HFF-Myc (cell line): ENCODE results near the gene TUBD1.
"Not testable (repeated sequence)": the region's sequence is repeated elsewhere in the genome, so short reads cannot be mapped to it uniquely, and the experiment has no call there.

ENCODE experiments used
- DNase-seq: peaks from one replicate; pipeline ENCODE4 v3.0.0-alpha.2; 2011; ENCODE audit warnings: low read depth; ENCODE audit errors: extremely low read depth
- H3K4me3 ChIP-seq: replicated peaks from 2 replicates; pipeline ENCODE4 v1.5.1; 2011; ENCODE audit warnings: low read depth, mild to moderate bottlenecking, control low read depth, low read length
- TF ChIP-seq, protein P1 (sequence below): IDR thresholded peaks from 2 replicates; pipeline ENCODE4 v1.5.1; 2012; ENCODE audit warnings: mild to moderate bottlenecking, low read depth, low read length, control low read depth; ENCODE audit errors: missing control alignments

The TUBD1 gene

DNA sequence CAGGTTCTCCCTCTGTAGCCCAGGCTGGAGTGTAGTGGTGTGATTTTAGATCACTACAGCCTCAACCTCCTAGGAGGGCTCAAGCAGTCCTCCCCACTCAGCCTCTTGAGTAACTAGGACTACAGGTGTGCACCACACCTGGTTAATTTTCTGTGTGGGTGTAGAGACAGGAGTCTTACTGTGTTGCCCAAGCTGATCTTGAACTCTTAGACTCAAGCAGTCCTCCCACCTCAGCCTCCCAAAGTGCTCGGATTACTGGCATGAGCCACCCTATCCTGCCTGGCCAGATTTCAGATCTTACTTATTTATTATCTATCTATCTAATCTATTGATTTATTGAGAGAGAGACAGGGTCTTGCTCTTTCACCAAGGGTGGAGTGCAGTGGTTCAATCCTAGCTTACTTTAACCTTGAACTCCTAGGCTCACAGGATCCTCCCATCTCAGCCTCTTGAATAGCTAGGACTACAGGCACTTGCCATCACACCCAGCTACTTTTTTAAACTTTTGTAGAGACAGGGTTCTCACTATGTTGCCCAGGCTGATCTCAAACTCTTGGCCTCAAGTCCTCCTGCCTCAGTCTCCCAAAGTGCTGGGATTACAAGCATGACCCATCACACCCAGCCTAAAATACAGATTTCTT lies 61.8 kb downstream of the TUBD1 start:
- TF ChIP-seq, protein P1, sequence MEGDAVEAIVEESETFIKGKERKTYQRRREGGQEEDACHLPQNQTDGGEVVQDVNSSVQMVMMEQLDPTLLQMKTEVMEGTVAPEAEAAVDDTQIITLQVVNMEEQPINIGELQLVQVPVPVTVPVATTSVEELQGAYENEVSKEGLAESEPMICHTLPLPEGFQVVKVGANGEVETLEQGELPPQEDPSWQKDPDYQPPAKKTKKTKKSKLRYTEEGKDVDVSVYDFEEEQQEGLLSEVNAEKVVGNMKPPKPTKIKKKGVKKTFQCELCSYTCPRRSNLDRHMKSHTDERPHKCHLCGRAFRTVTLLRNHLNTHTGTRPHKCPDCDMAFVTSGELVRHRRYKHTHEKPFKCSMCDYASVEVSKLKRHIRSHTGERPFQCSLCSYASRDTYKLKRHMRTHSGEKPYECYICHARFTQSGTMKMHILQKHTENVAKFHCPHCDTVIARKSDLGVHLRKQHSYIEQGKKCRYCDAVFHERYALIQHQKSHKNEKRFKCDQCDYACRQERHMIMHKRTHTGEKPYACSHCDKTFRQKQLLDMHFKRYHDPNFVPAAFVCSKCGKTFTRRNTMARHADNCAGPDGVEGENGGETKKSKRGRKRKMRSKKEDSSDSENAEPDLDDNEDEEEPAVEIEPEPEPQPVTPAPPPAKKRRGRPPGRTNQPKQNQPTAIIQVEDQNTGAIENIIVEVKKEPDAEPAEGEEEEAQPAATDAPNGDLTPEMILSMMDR, result no peak

DNA sequence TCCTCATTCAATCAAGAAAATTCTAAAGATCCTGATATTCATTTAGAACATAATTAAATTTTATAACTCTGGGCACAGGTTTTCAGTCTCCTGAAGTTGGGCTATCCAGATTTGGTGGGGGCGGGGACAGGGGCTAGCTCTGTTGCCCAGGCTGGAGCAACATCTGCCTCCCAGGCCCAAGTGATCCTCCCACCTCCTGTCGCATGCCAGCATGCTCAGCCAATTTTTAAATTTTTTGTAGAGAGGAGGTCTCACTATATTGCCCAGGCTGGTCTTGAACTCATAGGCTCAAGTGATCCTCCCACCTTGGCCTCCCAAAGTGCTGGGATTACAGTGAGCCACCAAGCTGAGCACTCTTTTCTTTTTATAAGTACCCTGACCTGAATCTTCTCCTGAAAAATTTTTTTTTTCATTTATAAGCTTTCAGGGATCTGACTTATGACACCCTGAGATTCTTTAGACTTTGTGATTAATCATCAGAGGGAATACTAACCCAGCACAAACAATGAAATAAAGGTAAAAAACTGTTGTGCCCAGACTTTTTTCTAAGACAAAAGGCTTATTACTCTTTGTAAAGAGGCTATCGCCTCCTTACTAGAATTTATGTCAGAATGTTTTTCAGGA lies 62.6 kb downstream of the TUBD1 start:
- H3K4me3 ChIP-seq, result peak overlapping the region; percentile 8; the same call in 1 of the 2 replicates
- DNase-seq, result no peak
- TF ChIP-seq, protein P1, result no peak

More for the DNA sequence above, 61.8 kb downstream of the TUBD1 start:
- H3K4me3 ChIP-seq, result no peak overlapping the region
- no peak for DNase-seq

DNA sequence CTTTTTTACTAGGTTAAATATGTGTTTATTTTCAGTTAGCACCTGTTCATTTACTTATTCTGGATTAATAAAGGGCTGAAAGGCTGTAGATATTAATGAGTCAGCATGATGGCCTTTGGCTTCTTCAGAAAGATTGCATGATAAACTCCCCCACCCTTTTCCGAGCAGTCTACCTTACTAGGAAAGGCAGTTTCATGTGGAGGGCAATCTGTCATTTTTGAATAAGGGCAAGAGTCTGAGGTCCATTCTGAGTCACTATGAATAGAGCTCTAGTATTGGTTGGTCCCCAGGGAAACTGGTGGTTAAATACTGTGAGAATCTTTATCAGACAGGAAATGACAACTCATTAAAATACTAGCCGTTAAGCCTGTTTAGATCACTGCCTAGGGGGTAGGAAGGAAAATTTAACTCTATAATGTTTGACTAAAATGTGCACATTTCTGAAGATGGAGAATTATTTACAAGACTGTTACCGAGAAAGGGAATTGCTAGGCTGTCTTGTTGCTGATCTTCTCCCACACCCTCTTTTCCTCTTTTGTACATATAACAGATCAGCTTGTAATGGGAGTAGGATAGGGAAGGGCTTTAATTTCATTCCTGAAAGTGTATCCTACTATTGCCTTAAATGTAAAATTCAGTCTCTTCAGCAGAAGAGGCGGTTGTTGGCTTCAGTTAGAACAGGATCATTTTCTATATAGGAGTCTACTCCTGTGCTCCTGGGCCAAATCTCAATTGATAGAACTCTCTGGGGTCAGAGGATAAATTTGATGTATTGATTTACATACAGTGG lies 63.3 kb downstream of the TUBD1 start:
- peak; percentile 98 for DNase-seq
- peak overlapping the region; percentile 8 for H3K4me3 ChIP-seq

DNA sequence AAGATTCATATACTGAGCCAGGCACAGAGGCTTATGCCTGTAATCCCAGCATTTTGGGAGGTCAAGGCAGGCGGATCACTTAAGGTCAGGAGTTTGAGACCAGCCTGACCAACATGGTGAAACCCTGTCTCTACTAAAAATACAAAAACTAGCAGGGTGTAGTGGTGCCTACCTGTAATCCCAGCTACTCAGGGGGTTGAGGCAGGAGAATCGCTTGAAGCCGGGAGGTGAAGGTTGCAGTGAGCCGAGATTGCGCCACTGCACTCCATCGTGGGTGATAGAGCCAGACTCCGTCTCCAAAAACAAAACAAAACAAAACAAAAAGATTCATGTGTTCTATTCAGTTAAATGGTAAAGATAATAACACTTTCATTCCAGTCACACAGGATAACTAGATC lies 63.9 kb downstream of the TUBD1 start:
- DNase-seq, H3K4me3 ChIP-seq: not testable (repeated sequence)

More for the DNA sequence above, 63.3 kb downstream of the TUBD1 start:
- TF ChIP-seq, protein P1, result no peak

DNA sequence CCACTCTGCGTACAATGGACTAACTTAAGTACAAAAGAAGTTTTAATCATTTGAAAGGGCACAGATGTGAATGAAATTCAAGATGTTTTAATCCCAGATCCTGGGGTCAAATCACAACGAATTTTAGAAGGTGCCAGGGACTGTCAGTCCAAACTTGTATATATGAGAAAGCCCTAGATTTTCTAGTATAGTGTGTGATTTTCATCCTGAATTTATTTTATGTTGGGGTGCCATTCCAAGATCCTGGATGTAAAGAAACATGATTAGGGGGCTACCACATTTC lies 64.3 kb downstream of the TUBD1 start:
- H3K4me3 ChIP-seq, result no peak overlapping the region
- TF ChIP-seq, protein P1, result no peak

DNA sequence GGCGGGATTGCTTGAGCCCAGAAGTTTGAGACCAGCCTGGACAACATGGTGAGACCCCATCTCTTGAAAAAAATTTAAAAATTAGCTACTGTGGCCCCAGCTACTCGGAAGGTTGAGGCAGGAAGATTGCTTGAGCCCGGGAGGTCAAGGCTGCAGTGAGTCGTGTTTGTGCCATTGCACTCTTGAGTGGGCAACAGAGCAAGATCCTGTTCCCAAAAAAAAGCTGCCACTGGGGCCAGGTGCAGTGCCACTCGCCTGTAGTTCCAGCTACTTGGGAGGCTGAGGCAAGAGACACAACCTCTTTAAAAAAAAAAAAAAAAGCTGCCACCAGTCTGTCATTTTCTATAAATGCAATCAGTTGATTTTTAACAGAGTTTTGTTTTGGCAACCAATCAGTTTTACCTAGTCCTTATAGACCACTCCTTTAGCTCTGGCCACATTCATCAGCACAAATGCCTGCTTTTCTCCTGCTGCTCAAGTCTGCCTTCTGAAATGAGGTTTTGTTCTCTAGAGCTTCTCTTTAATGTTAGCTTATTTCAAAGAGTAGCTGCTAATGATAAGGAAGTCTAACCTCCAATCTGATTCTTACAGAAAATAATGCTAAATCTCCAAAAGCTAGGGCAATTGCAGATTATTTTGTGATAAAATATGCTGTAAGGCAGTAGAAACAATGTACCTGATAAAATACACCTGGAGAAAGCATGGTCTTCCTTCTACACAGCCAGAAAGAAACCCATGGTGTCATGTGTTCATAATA lies 64.8 kb downstream of the TUBD1 start:
- no peak for DNase-seq
- TF ChIP-seq, protein P1, result no peak
- H3K4me3 ChIP-seq, result no peak overlapping the region

More for the DNA sequence above, 64.3 kb downstream of the TUBD1 start:
- no peak for DNase-seq
